Measurements from ENCODE around the gene TTC21A. TPM values are rescaled to one million over a fixed set of nuclear protein-coding genes. Genes with fewer than 3 reads are reported as not detected.

The TTC21A gene
- total RNA-seq, 1 experiment from 2014 or later, result 5.6 TPM

DNA sequence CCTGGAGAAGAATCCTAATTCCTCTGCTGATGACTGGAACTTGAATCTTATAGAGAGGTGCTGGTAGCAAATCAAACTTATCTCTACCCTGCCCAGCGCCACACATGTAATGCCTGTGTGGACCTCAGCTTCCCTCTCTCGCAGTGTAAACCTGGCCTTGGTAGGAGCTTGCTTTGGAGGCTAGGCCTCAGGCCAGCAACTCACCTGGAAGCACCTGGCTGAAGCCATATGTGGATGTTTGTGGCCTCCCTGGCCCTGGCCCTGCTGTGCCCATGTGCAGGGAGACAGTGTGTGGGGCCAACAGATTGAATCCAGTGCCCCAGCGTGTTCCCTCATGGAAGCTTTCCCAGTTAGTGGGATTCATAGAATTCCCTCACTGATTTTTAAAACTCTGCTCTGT is 8.4 kb downstream of the TTC21A start:
- intact Hi-C loops (cut with micrococcal nuclease), result no loop called here
- H2AFZ ChIP-seq (ENCODE audit: low read depth, low read length, poor library complexity, severe bottlenecking), result no peak overlapping the region
- H3K9me2 ChIP-seq (ENCODE audit: insufficient read depth), result no peaks in the 10 kb centered on the region
- no peaks in the 10 kb centered on the region for H3K9me3 ChIP-seq (ENCODE audit: control insufficient read depth in 1 of 2, insufficient read depth in 1 of 2, low read depth in 1 of 2, low read length in 2 of 2)
- BruUV-seq (replicated peaks), result no TSS peak
- no peaks in the 10 kb centered on the region for H3K36me3 ChIP-seq (ENCODE audit: control insufficient read depth in 1 of 2, insufficient read depth in 2 of 2, low read length in 2 of 2)
- TF ChIP-seq EGR1 (IDR thresholded peaks at IDR 0.05; ENCODE audit: low read depth) (no peak), SIN3A (IDR thresholded peaks at IDR 0.05; ENCODE audit: low read depth) (no peak), CBX3 (IDR thresholded peaks at IDR 0.05; ENCODE audit: low read depth) (no peak), ZNF274 (IDR thresholded peaks at IDR 0.05; ENCODE audit: low read depth, low read length) (no peak), ZFX (IDR thresholded peaks at IDR 0.05) (no peak), SP1 (IDR thresholded peaks at IDR 0.05; ENCODE audit: low read depth) (no peak), JUND (IDR thresholded peaks at IDR 0.05) (no peak), ELF1 (IDR thresholded peaks at IDR 0.05; ENCODE audit: borderline replicate concordance, low read depth) (no peak)
- TF ChIP-seq, protein P1, sequence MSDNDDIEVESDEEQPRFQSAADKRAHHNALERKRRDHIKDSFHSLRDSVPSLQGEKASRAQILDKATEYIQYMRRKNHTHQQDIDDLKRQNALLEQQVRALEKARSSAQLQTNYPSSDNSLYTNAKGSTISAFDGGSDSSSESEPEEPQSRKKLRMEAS (IDR thresholded peaks at IDR 0.05), result no peak
- TF ChIP-seq, protein P2, sequence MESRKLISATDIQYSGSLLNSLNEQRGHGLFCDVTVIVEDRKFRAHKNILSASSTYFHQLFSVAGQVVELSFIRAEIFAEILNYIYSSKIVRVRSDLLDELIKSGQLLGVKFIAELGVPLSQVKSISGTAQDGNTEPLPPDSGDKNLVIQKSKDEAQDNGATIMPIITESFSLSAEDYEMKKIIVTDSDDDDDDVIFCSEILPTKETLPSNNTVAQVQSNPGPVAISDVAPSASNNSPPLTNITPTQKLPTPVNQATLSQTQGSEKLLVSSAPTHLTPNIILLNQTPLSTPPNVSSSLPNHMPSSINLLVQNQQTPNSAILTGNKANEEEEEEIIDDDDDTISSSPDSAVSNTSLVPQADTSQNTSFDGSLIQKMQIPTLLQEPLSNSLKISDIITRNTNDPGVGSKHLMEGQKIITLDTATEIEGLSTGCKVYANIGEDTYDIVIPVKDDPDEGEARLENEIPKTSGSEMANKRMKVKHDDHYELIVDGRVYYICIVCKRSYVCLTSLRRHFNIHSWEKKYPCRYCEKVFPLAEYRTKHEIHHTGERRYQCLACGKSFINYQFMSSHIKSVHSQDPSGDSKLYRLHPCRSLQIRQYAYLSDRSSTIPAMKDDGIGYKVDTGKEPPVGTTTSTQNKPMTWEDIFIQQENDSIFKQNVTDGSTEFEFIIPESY (IDR thresholded peaks at IDR 0.05; ENCODE audit: extremely low read depth, insufficient replicate concordance, low read length), result no peak
- TF ChIP-seq, protein P3, sequence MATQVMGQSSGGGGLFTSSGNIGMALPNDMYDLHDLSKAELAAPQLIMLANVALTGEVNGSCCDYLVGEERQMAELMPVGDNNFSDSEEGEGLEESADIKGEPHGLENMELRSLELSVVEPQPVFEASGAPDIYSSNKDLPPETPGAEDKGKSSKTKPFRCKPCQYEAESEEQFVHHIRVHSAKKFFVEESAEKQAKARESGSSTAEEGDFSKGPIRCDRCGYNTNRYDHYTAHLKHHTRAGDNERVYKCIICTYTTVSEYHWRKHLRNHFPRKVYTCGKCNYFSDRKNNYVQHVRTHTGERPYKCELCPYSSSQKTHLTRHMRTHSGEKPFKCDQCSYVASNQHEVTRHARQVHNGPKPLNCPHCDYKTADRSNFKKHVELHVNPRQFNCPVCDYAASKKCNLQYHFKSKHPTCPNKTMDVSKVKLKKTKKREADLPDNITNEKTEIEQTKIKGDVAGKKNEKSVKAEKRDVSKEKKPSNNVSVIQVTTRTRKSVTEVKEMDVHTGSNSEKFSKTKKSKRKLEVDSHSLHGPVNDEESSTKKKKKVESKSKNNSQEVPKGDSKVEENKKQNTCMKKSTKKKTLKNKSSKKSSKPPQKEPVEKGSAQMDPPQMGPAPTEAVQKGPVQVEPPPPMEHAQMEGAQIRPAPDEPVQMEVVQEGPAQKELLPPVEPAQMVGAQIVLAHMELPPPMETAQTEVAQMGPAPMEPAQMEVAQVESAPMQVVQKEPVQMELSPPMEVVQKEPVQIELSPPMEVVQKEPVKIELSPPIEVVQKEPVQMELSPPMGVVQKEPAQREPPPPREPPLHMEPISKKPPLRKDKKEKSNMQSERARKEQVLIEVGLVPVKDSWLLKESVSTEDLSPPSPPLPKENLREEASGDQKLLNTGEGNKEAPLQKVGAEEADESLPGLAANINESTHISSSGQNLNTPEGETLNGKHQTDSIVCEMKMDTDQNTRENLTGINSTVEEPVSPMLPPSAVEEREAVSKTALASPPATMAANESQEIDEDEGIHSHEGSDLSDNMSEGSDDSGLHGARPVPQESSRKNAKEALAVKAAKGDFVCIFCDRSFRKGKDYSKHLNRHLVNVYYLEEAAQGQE (IDR thresholded peaks at IDR 0.05; ENCODE audit: low read depth), result no peak
- TF ChIP-seq, protein P4, sequence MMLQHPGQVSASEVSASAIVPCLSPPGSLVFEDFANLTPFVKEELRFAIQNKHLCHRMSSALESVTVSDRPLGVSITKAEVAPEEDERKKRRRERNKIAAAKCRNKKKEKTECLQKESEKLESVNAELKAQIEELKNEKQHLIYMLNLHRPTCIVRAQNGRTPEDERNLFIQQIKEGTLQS (IDR thresholded peaks at IDR 0.05), result no peak
- no peaks in the 10 kb centered on the region for H3K79me2 ChIP-seq (ENCODE audit: insufficient read depth, low read length)
- H3K27me3 ChIP-seq (ENCODE audit: insufficient read depth, low read length), result no peaks in the 10 kb centered on the region
- RAD21 ChIA-PET (ENCODE audit: low non-redundant PET in 1 of 2, low total read pairs in 2 of 2, uncharacterized antibody in 2 of 2, unreplicated experiment in 2 of 2), result no interaction called here
- H3K4me2 ChIP-seq (ENCODE audit: low read length), result no peak overlapping the region
- H4K20me1 ChIP-seq (ENCODE audit: insufficient read depth), result no peaks in the 10 kb centered on the region
- no peak overlapping the region for H3K4me3 ChIP-seq (replicated peaks in 1 of 2; ENCODE audit: low read depth in 1 of 2, low read length in 2 of 2)
- no peak overlapping the region for H3K9ac ChIP-seq (ENCODE audit: low read length)
- no peak for DNase-seq (ENCODE audit: low read depth, low spot score)
- CTCF ChIA-PET, result interaction anchor here (0.8 to 1.1 kb wide), 3 partner anchors 10 to 176 kb away, joined by 3 to 4 read pairs (median 3); no protein-coding TSS in a partner anchor
- POLR2A ChIA-PET, result no interaction called here
- ATAC-seq, result no peak
- H3K4me1 ChIP-seq (ENCODE audit: control insufficient read depth in 1 of 2, insufficient read depth in 2 of 2, low read length in 2 of 2), result no peaks in the 10 kb centered on the region
- H3K27ac ChIP-seq (ENCODE audit: low read depth, low read length), result no peak overlapping the region

Data from HCT116 (cell line).